ENCODE data around the gene ADAMTSL4.

ADAMTSL4 gene

DNA sequence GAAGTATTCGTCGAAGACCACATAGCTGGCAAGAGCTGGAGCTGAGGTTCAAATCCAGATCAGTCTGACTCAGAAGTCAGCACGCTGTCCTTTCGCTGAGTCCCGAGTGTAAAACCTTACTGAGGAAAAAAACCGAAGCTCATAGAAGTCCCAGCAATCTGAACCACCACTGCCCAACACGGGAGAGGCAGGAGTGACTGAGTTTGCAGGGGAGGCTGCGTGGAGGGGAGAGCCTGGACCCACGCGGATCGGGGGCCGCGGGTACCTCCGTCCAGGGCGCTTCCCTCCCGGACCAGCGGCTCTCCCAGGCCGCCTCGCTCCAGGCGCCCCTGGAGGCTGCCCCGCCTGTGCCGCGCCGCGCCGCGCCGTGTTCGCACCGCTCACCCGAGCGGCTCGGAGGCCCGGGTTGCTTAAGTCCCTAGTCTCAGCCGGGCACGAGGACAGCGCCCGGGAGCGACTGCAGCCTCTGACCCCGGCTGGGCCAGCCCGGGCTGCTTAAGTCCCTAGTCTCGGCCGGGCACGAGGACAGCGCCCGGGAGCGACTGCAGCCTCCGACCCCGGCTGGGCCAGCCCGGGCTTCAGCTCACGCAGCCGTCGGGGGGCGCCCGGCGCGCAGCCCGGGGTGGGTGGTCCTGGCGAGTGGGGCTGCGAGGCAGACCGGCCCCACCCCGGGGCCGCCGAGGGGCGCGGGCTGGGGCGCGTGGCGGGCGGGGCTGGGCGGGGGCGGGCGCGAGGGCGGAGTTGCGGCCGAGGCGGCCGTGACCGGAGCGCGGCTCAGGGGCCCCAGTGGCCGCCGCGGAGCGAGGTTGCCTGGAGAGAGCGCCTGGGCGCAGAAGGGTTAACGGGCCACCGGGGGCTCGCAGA lies at the start of gene ADAMTSL4:
Gene ADAMTSL4 (plus strand): TSS at position 777 of the 864 bp plus-strand sequence. CDS start 2,881 bp downstream, outside the sequence.
- peak; percentile 82 for DNase-seq

DNA sequence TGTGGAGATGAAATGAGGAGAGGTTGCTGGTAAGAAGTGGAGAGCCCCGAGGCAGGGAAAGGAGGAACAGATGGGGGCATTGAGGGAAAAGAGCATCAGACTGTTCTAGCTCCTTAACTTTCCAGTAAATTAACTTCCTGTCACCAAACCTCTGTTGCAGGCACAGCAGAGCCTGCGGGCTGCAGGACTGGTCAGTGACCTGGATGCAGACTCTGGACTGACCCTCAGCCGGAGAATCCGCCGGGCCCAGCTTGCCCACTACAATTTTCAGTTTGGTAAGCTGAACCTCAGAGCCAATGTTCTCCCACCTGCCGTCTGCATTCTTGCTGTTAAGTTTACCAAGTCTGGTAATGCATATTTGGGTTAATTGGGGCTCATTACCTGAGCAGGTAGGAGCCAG lies 43.8 kb upstream of the ADAMTSL4 start:
- no peak for DNase-seq

- DNase-seq, result peak; percentile 59
Measured at GRCh38 chr1:150507912-150508864, 41.0 kb upstream of the ADAMTSL4 start, which contains the start of gene ECM1. ECM1 (plus strand) TSS chr1:150508109; CDS start chr1:150508210, 101 bp downstream.

- no peak for DNase-seq
Measured at GRCh38 chr1:150508982-150509381, 40.2 kb upstream of the ADAMTSL4 start.

- no peak for DNase-seq
Measured at GRCh38 chr1:150511551-150511950, 37.7 kb upstream of the ADAMTSL4 start.

DNA sequence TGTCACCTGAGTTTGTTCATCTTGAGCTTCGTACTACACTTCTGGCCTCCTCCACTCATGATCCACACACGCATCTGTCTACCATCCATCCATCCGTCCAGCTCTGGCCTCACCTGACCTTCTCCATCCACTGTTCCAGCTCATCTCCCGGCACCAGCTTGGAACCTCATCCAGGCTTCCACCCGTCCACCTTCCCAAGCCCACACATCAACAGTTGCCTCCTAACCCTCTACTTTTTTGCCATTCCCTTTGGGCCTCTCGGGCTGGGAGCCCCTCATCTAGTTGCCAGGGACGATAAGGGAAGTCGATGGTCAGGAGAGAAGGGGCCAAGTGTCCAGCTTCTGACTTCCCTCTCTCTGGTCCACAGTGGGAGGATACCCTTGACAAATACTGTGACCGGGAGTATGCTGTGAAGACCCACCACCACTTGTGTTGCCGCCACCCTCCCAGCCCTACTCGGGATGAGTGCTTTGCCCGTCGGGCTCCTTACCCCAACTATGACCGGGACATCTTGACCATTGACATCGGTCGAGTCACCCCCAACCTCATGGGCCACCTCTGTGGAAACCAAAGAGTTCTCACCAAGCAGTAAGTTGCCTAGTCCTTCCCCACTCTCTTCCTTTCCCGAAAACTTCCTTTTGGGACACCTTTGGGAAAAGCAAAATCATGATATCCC lies 37.1 kb upstream of the ADAMTSL4 start:
- no peak for DNase-seq

DNA sequence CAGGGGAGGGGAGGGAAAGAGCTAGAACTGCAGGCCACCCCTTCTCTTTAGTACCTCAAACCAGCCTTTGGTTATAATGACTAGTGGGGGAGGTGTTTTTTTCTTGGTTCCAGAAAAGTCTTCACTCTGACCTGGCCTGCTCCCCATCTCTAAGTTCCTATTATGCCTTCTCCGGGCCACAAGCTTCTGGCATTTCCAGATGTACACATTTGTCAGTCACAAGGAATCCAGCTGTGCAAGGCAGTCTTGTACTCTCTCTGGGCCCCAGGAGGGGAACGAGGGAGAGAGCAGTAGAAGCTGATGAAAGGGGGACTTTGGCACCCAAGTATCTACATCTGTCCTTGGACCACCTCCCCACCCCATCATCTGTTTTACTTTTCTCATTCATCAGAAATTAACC lies 36.4 kb upstream of the ADAMTSL4 start:
- no peak for DNase-seq

DNA sequence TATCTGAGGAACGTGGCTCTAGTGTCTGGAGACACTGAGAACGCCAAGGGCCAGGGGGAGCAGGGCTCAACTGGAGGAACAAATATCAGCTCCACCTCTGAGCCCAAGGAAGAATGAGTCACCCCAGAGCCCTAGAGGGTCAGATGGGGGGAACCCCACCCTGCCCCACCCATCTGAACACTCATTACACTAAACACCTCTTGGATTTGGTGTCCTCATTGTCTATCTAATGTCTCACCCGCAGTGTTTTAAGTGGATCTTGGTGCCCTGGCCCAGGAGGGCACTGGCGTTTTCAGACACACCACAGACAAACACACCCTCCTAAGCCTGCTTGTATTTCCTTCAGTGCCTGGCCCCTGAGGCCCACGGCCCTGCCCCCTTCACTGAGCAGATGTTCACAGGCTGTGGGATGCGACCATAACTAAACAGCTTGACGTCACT lies 35.8 kb upstream of the ADAMTSL4 start:
- DNase-seq, result no peak

GRCh38 chr1:150514260-150514659 lies 34.9 kb upstream of the ADAMTSL4 start:
- no peak for DNase-seq

- DNase-seq, result peak; percentile 39
Measured at GRCh38 chr1:150514913-150515327, 34.3 kb upstream of the ADAMTSL4 start.

DNA sequence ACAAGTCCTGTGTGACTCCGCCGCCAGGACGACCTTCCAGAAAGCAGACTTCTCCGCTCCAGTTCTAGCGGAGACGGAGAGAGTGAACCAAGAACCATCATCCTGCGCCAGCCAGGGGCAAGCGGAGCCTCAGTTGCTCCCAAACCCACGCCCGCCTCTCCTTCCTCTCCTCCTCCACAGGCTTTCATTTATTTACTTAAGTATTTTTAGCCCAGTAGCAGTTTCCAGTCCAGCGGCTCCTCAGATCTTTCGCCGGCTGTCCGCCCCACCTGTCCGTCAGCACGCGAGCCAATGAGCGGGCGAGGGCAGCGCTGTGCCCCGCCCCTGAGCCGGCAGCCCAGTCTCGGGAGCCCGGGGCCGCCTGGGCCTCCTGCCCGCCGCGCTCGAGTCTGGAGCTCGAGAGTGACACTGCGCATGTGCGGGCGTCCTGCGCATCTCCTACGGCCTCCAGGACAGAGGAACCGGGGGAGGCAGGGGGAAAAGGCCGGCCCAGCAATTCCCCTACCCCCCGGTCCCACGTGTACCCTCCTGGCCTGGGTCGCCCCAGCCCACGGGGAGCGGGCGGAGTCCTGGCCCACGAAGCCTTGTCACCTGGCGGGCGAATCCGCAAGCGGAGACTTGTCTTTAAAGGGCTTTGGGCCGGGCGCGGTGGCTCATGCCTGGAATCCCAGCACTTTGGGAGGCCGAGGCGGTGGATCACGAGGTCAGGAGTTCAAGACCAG lies 33.7 kb upstream of the ADAMTSL4 start, which contains the start of gene FALEC:
Gene FALEC (plus strand): TSS at position 425 of the 722 bp plus-strand sequence.
- DNase-seq, result peak; percentile 88

GRCh38 chr1:150516050-150516591 lies 33.1 kb upstream of the ADAMTSL4 start:
- DNase-seq, result no peak

DNA sequence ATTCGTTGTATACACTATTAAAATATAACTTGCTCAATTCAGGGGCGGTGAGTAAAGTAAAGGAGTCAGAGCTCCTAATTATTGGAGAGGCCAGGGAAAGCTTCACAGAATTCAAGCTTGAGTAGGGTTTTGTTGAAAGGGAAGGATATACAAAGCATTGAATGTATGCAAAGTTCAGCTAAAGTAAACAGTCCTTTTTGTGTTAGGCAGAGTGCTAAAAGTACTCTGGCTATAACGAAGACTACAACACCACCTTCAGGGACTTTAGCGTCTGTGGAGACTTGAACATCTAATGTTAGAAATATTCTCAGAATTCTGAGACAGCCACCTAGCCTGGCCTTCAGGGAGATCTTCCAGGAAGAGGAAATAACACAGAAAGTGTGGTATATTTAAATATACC lies 32.6 kb upstream of the ADAMTSL4 start:
- DNase-seq, result no peak

DNA sequence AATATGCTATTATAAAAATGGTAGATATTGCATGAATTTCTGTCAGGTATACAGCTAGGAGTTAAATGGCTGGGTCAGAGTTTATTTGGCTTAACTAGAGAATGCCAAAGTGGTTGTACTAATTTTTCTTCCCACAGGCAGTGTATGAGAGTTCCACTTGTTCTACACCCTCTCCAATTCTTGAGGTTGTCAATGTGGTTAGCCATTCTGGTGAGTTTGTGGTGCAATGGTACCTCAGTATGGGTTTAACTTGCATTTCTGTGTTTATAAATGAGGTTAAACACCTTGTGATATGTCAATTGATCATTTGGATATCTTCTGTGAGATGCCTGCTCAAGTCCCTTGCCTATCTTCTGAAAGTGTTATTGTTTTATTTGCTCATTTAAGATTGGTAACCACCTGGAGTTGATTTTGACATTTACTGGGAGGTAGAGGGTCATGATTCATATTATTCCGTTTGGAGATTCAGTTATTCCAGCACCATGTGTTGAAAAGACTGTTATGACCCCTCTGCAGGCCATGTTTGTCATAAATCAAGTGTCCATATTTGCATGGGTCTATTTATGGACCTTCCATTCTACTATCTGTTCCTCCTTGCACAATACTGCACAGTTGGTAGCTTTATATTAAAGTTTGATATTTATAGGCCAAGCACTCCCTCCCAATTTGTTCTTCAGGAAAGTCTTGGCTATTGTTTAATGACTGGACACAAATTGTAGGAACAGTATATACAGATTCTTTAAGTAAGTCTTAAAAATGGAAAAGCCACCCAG lies 27.8 kb upstream of the ADAMTSL4 start:
- DNase-seq, result no peak

DNA sequence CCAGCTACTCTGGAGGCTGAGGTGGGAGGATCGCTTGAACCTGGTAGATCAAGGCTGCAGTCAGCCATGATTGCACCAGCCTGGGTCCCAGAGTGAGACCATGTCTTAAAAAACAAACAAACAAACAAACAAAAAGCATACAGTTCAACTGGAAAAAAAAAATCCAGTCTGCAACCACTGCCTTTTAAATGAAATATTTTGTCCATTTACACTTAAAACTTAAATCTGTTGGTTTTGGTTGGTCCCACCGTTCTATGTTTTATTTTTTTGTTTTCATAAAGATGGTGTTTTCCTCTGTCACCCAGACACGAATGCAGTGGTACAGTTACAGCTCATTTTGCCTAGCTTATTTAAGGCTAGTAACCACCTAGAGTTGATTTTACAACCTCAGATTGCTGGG lies 23.9 kb upstream of the ADAMTSL4 start:
- DNase-seq, result no peak

GRCh38 chr1:150528196-150528595 lies 21.0 kb upstream of the ADAMTSL4 start:
- DNase-seq, result no peak

GRCh38 chr1:150529017-150529416 lies 20.2 kb upstream of the ADAMTSL4 start:
- DNase-seq, result no peak

DNA sequence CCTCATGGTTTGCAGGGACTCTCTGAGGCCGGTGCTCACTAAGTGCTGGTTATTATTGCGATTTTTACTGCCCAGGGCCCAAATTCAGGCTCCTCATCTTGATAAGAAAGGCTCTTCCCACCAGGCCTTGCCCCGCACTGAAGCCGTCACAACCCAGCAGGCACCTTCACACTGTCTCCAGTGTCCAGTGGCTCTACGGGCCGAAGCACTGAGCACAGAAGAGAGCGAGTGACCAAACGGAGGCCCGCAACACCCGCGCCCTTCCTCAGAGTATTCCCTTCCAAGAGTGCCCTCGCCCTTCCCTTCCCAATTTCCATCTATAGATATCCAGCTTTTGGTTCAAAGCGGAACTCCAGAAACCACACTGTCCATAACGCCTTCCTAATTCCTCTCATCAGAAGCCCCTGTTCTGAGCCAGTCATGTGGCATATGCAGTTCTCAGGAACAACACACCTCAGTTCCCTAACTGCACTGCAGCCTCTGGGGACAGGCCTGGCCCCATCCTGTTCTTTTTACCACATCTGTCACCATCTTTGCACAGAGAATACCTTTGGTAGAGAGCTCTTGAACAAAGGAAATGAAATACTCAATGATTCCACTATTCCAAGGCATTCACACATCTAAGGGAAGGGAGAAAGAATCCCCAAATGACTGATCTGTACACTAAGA lies 18.6 kb upstream of the ADAMTSL4 start:
- DNase-seq, result no peak

DNA sequence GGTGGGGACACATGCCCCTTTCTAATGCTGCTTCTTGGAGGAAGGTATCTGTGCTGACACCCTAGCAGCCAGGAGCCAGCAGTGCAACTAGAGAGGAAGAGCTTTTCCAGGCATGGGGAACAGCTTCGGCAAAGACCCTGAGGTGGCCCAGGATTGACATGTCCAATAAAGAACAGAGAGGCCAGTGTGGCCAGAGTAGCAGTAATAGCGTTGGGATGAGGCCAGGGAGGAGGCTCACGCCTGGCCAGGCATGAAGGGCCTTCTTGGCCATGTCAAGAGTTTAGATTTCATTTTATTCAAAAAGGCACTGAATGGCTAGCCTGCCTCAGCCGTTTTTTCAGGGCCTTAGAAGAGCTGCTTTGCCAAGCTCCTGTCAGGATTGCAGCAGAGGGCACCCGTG lies 16.3 kb upstream of the ADAMTSL4 start:
- DNase-seq, result no peak

DNA sequence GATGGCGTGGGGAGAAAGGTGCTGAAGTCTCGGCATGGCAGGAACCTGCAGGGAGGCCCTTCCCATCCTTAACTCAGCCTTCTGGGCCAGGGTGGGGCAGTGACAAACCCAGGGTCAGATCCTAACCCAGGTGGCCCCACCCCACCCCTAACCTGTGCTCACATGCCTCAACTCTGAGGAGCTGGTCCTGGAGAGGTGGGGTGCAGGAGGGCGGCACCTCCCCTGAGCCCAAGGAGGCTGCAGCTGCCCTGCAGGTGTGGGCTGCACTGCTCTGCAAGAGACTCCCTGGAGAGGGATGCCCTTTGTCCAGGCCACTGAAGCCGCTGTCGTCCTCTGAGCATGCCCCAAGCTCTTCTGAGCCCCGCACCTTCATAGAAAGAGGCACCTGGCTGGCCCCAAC lies 15.2 kb upstream of the ADAMTSL4 start:
- no peak for DNase-seq

Measured in 8988T (cell line).